H9 (cell line): Measurements from ENCODE around the gene PLEKHM3. TPM values are rescaled to one million over a fixed set of nuclear protein-coding genes. Genes with fewer than 3 reads are reported as not detected.
"Not testable (repeated sequence)": the region's sequence is repeated elsewhere in the genome, so short reads cannot be mapped to it uniquely, and the experiment has no call there.

ENCODE experiments used
- DNase-seq: peaks from one replicate; pipeline ENCODE4 v3.0.0-alpha.2; 2017
- H2AFZ ChIP-seq: one replicate; pipeline ENCODE4 v1.6.1; 2013; ENCODE audit warnings: mild to moderate bottlenecking, low read length, control low read depth, moderate library complexity
- H2AK5ac ChIP-seq: 2 replicates; pipeline ENCODE4 v1.6.1; 2013; ENCODE audit warnings: low read length, control low read depth, mixed read lengths; ENCODE audit not compliant: insufficient read length
- H2BK120ac ChIP-seq: one replicate; pipeline ENCODE4 v1.6.1; 2013; ENCODE audit warnings: low read depth, mild to moderate bottlenecking, low read length, control low read depth, inconsistent platforms; ENCODE audit not compliant: poor library complexity, severe bottlenecking
- H2BK12ac ChIP-seq: 2 replicates; pipeline ENCODE4 v1.6.1; 2013; ENCODE audit warnings: low read length, control low read depth, mixed read lengths, low read depth; ENCODE audit not compliant: insufficient read length
- H2BK15ac ChIP-seq: 2 replicates; pipeline ENCODE4 v1.6.1; 2013; ENCODE audit warnings: low read depth, low read length, control low read depth
- H2BK20ac ChIP-seq: one replicate; pipeline ENCODE4 v1.6.1; 2013; ENCODE audit warnings: low read depth, mild to moderate bottlenecking, low read length, control low read depth, inconsistent platforms; ENCODE audit not compliant: poor library complexity, severe bottlenecking
- H2BK5ac ChIP-seq: 2 replicates; pipeline ENCODE4 v1.6.1; 2013; ENCODE audit warnings: low read length, control low read depth, mixed read lengths; ENCODE audit not compliant: insufficient read length
- H3K14ac ChIP-seq: 2 replicates; pipeline ENCODE4 v1.6.1; 2013; ENCODE audit warnings: low read length, control low read depth; ENCODE audit not compliant: insufficient read depth
- H3K18ac ChIP-seq: 2 replicates; pipeline ENCODE4 v1.6.1; 2013; ENCODE audit warnings: low read depth, mild to moderate bottlenecking, mixed read lengths, low read length, control low read depth; ENCODE audit not compliant: insufficient read length
- H3K23ac ChIP-seq: 2 replicates; pipeline ENCODE4 v1.6.1; 2013; ENCODE audit warnings: low read length, control low read depth, mixed read lengths, low read depth; ENCODE audit not compliant: insufficient read length
- H3K23me2 ChIP-seq: 2 replicates; pipeline ENCODE4 v1.6.1; 2013; ENCODE audit warnings: low read depth, mild to moderate bottlenecking, mixed read lengths, low read length, control low read depth; ENCODE audit not compliant: insufficient read length, poor library complexity, severe bottlenecking
- H3K27ac ChIP-seq: 2 replicates; pipeline ENCODE4 v1.5.1; 2013; ENCODE audit warnings: low read length, control low read depth, mixed read lengths, low read depth; ENCODE audit not compliant: insufficient read length
- H3K27me3 ChIP-seq: 2 replicates; pipeline ENCODE4 v1.6.1; 2013; ENCODE audit warnings: low read length, control low read depth, inconsistent platforms; ENCODE audit not compliant: insufficient read depth
- H3K4ac ChIP-seq: 2 replicates; pipeline ENCODE4 v1.6.1; 2013; ENCODE audit warnings: low read depth, mild to moderate bottlenecking, control low read depth, inconsistent platforms, low read length, moderate library complexity
- H3K4me1 ChIP-seq: 2 replicates; pipeline ENCODE4 v1.6.1; 2013; ENCODE audit warnings: low read length, control low read depth, inconsistent platforms; ENCODE audit not compliant: insufficient read depth
- H3K4me2 ChIP-seq: 2 replicates; pipeline ENCODE4 v1.6.1; 2013; ENCODE audit warnings: low read length, control low read depth, mixed read lengths; ENCODE audit not compliant: insufficient read length, insufficient read depth
- H3K56ac ChIP-seq: 2 replicates; pipeline ENCODE4 v1.6.1; 2013; ENCODE audit warnings: low read depth, mild to moderate bottlenecking, mixed read lengths, low read length, control low read depth; ENCODE audit not compliant: insufficient read length
- H3K79me1 ChIP-seq: 2 replicates; pipeline ENCODE4 v1.6.1; 2013; ENCODE audit warnings: low read depth, mild to moderate bottlenecking, moderate library complexity, low read length, control low read depth, inconsistent platforms; ENCODE audit not compliant: insufficient read depth, poor library complexity, severe bottlenecking
- H3K79me2 ChIP-seq: 2 replicates; pipeline ENCODE4 v1.6.1; 2013; ENCODE audit warnings: low read length, control low read depth, inconsistent platforms; ENCODE audit not compliant: insufficient read depth
- H3K9ac ChIP-seq: 2 replicates; pipeline ENCODE4 v1.6.1; 2013; ENCODE audit warnings: low read length, control low read depth, mixed read lengths; ENCODE audit not compliant: insufficient read length; ENCODE audit errors: extremely low read depth
- H3K9me3 ChIP-seq: one replicate; pipeline ENCODE4 v1.6.1; 2013; ENCODE audit warnings: low read depth, low read length, inconsistent platforms; ENCODE audit not compliant: control insufficient read depth
- H3T11ph ChIP-seq: one replicate; pipeline ENCODE4 v1.6.1; 2013; ENCODE audit warnings: mild to moderate bottlenecking, low read length, control low read depth, inconsistent platforms
- H4K20me1 ChIP-seq: one replicate; pipeline ENCODE4 v1.6.1; 2013; ENCODE audit not compliant: control insufficient read depth, insufficient read length, insufficient read depth
- H4K5ac ChIP-seq: 2 replicates; pipeline ENCODE4 v1.6.1; 2013; ENCODE audit warnings: low read depth, mild to moderate bottlenecking, mixed read lengths, low read length, control low read depth; ENCODE audit not compliant: insufficient read length
- H4K8ac ChIP-seq: replicated peaks from 2 replicates; pipeline ENCODE4 v1.6.1; 2013; ENCODE audit warnings: low read length, control low read depth, mixed read lengths, low read depth; ENCODE audit not compliant: insufficient read length
- H4K91ac ChIP-seq: 2 replicates; pipeline ENCODE4 v1.6.1; 2013; ENCODE audit warnings: low read depth, mild to moderate bottlenecking, moderate library complexity, mixed read lengths, low read length, control low read depth; ENCODE audit not compliant: insufficient read length
- H3K27ac Mint-ChIP-seq, 3 experiments: 2 replicates in 2 of 3; 3 replicates in 1 of 3; pipeline ENCODE4 v1.8.0; 2020 to 2021; ENCODE audit warnings: mixed read lengths in 3 of 3, mild to moderate bottlenecking in 1 of 3, moderate library complexity in 1 of 3
- H3K27me3 Mint-ChIP-seq: 2 replicates; pipeline ENCODE4 v1.8.0; 2021; ENCODE audit warnings: low read depth, mild to moderate bottlenecking, moderate library complexity, mixed read lengths
- H3K36me3 Mint-ChIP-seq, 3 experiments: 2 replicates in 2 of 3; 3 replicates in 1 of 3; pipeline ENCODE4 v1.8.0; 2020 to 2021; ENCODE audit warnings: low read depth in 3 of 3, mixed read lengths in 3 of 3; ENCODE audit not compliant: insufficient read depth in 1 of 3
- H3K4me1 Mint-ChIP-seq, 2 experiments: 2 replicates each; pipeline ENCODE4 v1.8.0; 2020; ENCODE audit warnings: mixed read lengths in 2 of 2
- H3K4me3 Mint-ChIP-seq, 2 experiments: 2 replicates in 1 of 2; 3 replicates in 1 of 2; pipeline ENCODE4 v1.8.0; 2020 to 2021; ENCODE audit warnings: mild to moderate bottlenecking in 2 of 2, mixed read lengths in 2 of 2, moderate library complexity in 1 of 2
- H3K9me3 Mint-ChIP-seq, 2 experiments: 2 replicates in 1 of 2; 3 replicates in 1 of 2; pipeline ENCODE4 v1.8.0; 2020; ENCODE audit warnings: mild to moderate bottlenecking in 2 of 2, mixed read lengths in 2 of 2, moderate library complexity in 1 of 2
- CTCF ChIP-seq: fragments of 200-600 bp; sonication (generic); conservative IDR thresholded peaks from 3 replicates; pipeline ENCODE4 v1.8.0; 2021; ENCODE audit warnings: antibody characterized with exemption, mild to moderate bottlenecking
- WGBS: extraction: QIAGEN DNeasy Blood & Tissue Kit; methylation state at CpG from one replicate; pipeline ENCODE4 v1.1.7; 2013; ENCODE audit warnings: missing lambda C conversion rate, low lambda C conversion rate, mixed read lengths; ENCODE audit not compliant: insufficient read length; ENCODE audit errors: extremely low coverage; 5-methylcytosine and 5-hydroxymethylcytosine counted together
- total RNA-seq: library from RNA; stranded (reverse); gene quantifications from 2 replicates; pipeline ENCODE4 v1.2.1, GENCODE V29; 2021

Gene PLEKHM3
- total RNA-seq, 1 experiment from 2014 or later: 7.5 TPM

- no peak overlapping the region for H2BK5ac ChIP-seq
- Mint-ChIP-seq H3K4me3 (peak overlapping the region in 1 of 2 experiments; percentile 6; a peak in 1 of 5 replicates), H3K4me1 (peaks cover 64% of the 10 kb centered on the region in 2 experiments), H3K27ac (peak overlapping the region; percentile 73 to 93 (median 88); a peak in 6 of 7 replicates), H3K36me3 (no peaks in the 10 kb centered on the region), H3K9me3 (peaks cover 0 to 2% of the 10 kb centered on the region in 2 experiments; a peak in 2 of 5 replicates), H3K27me3 (no peaks in the 10 kb centered on the region)
- TF ChIP-seq CTCF: no peak
- no peak for DNase-seq
- H2BK12ac ChIP-seq: no peak overlapping the region
- no peak overlapping the region for H4K91ac ChIP-seq
- H2AK5ac ChIP-seq: no peak overlapping the region
- H2BK15ac ChIP-seq: no peak overlapping the region
- no peak overlapping the region for H3K4ac ChIP-seq
- H3K27ac ChIP-seq: peak overlapping the region; percentile 51
- H3K56ac ChIP-seq: no peak overlapping the region
- no peak overlapping the region for H3K23ac ChIP-seq
- H3K4me1 ChIP-seq: peaks cover 18% of the 10 kb centered on the region
- H3K9me3 ChIP-seq: no peaks in the 10 kb centered on the region
- no peaks in the 10 kb centered on the region for H3K27me3 ChIP-seq
- no peaks in the 10 kb centered on the region for H4K20me1 ChIP-seq
- H2AFZ ChIP-seq: no peak overlapping the region
- no peak overlapping the region for H2BK120ac ChIP-seq
- no peaks in the 10 kb centered on the region for H3K79me1 ChIP-seq
- H4K8ac ChIP-seq: no peak overlapping the region
- no peak overlapping the region for H3K9ac ChIP-seq
- no peaks in the 10 kb centered on the region for H3K79me2 ChIP-seq
- H4K5ac ChIP-seq: peak overlapping the region; percentile 68
- no peak overlapping the region for H3T11ph ChIP-seq
- H3K14ac ChIP-seq: no peak overlapping the region
- H3K18ac ChIP-seq: no peak overlapping the region
- WGBS: no CpG with 5 or more reads among the region's 9 CpGs
- no peaks in the 10 kb centered on the region for H3K23me2 ChIP-seq
- no peak overlapping the region for H2BK20ac ChIP-seq
- H3K4me2 ChIP-seq: no peak overlapping the region
Measured at GRCh38 chr2:207812058-207812725, 213.1 kb downstream of the PLEKHM3 start.

- H3K27me3 ChIP-seq, H3K4me3 Mint-ChIP-seq, H4K91ac ChIP-seq, H3K14ac ChIP-seq, H4K5ac ChIP-seq, H3K9me3 Mint-ChIP-seq, H2BK15ac ChIP-seq, H3K9me3 ChIP-seq, H2AFZ ChIP-seq, DNase-seq, H2AK5ac ChIP-seq, H3T11ph ChIP-seq, H3K9ac ChIP-seq, H3K36me3 Mint-ChIP-seq, H3K27me3 Mint-ChIP-seq, H3K4me2 ChIP-seq, H3K79me1 ChIP-seq, H2BK5ac ChIP-seq, H2BK20ac ChIP-seq, H3K4ac ChIP-seq, H3K18ac ChIP-seq, H3K56ac ChIP-seq, H3K79me2 ChIP-seq, H2BK12ac ChIP-seq, H3K23me2 ChIP-seq, H3K23ac ChIP-seq, H2BK120ac ChIP-seq, H4K20me1 ChIP-seq, H4K8ac ChIP-seq: not testable (repeated sequence)
- Mint-ChIP-seq H3K27ac (peak overlapping the region; percentile 73 to 98 (median 93); a peak in 6 of 7 replicates), H3K4me1 (peaks cover 64 to 65% of the 10 kb centered on the region in 2 experiments)
- Histone ChIP-seq H3K27ac (peak overlapping the region; percentile 51), H3K4me1 (peaks cover 18% of the 10 kb centered on the region)
- no CpG with 5 or more reads among the region's 10 CpGs for WGBS
Measured at GRCh38 chr2:207811658-207812057, 213.7 kb downstream of the PLEKHM3 start.
